HG03139 (cell line): ENCODE measurements around the gene USP2.

Experiments
- ATAC-seq: cut with Tn5 transposase; IDR thresholded peaks from one replicate; pipeline ENCODE4 v1.9.1; 2021; ENCODE audit not compliant: unreplicated experiment

Gene USP2

DNA sequence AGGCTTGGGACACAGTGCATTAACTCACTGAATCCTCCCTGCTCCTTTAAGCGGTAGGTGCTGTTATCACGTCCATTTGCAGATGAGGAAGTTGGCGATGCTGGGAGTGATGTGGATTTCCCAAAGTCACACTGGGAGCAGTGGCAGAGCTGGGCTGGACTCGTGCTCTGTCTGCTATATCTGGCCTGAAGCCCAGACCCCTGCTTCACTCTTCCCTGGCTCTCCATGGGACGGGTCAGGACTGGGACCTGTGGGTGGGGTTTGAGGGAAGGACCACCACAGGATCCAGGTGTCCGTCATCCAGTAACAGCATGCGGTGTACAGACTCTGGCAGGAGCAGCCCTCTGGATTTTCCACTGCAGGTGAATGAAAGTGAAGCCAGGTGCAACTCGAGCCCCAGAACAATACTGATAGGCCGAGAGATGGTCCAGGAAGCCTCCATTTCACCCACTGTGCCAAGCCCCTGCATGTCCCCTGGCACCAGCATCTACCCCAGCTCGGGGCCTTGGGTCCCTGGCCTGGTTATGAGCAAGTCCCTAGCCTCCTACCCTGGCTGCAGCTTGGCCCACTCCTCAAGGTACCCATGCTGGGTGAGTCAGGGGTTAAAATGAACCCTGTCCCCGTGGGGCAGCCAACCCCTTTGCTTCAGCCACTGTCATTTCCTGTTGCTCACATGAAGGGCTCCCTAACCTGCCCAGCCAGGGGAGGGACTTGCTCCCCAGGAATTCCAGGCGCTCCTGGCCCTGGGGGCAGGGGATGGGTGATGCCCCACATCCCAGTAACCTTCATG, 4.2 kb downstream of the USP2 start:
- ATAC-seq: no peak

DNA sequence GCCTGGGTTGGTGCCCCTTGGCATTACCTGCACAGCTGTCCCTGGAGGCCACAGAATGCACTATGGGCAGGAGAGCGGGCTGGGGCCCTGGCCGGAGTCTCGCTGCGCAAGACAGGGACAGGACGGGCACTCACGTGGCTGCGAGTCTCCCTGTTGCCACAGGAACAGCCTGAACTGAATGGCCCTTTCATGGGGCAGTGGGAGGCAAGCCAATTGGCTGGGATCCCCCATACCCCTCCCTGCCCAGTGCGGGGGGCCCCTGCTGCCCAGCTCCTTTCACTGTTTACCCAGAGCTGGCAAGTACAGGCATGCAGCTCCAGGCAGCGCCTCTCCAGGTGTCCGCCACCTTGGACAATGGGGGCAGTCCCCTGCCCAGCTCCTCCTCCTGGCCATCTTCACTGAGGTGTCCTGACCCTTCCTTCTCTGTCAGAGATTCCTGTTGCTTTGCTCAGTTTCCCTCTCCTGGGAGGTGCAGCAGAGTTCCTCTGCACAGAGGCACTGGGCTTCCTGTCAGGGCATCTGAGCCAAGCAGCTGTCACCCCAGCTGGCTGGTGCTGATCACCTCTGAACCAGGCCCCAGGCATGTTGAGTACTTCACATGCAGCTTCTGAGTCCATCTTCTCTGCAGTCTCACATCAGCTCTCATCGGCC, 5.2 kb downstream of the USP2 start:
- no peak for ATAC-seq

DNA sequence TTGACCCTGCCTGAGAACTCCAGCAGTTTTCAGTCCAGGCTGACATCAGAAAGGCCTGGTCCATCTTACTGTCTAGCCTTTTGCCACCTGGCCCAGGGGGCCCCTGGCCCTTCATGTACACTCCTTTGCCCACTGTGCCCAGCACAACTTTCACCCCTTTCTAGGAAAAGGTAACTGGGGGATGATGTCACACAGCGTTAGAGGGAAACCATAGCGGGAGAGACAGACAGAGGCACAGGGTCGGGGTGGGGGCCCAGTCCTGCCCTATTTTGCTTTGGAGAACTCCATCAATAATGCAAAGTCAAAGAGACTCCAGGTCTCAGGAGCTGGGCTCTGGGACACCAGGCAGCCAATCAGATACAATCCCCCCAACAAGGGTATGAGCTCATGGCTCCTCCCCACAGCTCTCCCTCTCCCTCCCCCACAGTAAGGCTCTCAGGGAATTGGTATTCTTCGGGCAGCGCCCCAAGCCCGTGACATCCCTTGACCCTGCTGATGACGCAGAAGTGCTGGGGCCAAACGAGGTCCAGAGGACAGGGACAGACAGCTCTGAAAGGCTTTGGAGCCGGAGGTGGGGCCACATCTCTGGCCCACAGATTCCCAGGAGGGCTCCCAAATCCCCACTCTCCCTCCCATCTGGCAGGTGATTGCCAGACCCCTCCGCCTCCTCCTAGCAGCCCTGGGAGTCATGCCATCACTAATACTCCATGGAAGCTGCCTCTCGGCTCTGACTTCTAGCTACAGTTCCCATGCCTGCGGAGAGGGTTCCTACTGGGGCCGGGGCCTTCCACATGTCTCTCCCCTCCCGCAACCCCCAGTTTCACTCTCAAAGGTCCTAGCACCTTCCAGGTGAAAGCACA, 5.9 kb downstream of the USP2 start:
- ATAC-seq: no peak

DNA sequence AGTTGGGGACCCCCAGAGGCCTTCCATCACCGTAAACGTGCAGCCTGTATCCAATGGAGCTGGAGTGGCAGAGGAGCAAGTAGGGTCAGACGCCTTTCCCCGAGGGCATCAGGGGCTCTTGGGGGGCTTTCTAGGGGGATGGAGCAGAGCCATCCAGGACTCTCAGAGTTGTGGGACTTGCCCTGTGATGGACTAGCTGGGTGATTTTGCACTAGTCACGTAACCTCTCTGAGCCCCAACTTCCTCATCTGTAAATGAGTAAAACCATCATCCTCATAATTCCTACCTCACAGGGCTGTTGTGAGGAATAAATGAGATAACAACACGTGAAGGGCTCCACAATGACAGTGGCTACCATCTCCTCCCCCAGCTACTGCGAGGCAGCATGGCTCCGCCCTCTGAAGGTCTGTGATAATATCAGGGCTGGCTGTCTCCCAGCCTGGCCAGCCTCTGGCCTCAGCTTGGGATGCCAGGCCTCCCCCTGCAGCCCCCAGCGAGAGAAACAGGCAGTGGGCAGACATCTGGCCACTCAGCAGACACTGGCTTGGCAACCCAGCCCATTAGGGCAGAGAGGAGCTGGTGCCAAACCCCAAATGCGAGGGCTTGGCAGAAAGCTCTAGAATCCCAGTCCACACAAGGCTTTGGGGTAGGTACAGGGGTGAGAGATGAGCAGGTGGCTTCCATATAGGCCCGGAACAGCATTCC, 6.7 kb downstream of the USP2 start:
- ATAC-seq: no peak

DNA sequence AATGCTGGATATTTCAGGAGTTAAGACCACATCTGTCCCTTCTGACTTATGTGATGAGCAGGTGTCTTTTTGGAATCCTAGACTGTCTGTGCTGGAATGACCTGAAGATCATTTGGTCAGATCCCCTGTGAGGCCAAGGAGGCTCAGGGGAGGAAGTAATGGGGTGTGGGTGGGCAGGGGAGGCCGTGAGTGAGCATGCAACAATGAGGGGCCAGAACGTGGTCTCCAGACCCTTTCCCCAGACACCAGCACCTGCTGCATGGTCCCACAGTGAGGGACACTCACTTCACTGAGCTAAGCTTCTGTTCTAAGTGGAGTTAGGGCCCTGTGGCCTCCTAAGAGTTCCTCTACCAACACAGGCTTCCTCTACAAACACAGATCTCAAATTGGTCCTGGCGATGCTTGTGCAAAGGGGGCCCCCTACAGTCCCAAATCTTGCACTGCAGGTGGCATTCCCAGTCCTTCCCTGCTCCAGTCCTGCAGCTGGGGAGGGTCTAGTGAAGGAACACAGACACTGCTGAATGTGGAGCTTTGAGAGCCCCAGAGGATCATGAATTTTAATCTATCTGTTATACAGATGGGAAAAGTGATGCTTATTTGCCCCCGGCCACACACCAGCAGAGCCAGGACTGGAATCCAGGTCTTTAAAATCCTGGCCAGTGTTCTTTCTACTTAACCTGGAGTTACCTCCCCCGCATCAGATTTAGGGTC, 7.4 kb downstream of the USP2 start:
- no peak for ATAC-seq

DNA sequence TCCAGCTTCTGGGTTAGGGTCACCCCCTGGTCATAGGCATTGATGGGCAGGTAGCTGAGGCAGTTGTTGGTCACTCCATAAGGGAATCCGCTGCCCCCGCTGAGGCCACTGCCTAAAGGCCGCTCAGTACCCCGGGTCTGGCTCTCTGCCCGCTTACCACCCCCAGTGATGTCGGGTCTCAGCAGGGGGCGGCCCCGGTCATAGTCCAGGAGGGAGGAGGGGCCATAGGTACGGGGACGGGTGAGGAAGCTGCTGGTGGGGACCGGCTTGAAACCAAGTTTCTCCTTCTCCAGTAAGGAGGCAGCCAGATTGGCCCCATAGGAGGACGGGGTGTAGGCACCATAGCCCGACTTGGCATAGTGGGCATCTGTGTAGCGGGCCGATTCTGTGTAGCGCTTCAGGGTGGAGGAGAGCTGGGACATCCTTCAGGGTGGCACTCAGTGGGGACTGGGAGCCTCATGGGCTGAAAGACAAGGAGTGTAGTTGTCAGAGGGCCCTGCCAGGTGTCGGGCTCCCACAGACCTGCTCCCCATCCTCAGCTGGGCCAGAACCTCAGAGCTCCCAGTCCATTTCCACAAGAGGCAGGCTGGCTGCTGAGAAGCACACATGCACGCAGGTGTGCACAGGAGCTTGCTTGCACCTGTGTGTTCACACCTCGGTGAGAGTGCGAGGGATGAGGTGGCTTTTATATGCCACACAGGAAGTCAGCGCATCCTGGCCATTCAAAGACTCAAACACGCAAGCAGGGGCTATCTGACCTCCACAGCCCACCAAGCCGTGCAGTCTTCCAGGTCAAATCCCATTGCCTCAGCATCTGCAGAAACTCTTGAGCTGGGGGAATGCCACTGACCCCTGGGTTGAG, 8.2 kb downstream of the USP2 start:
- ATAC-seq: no peak

DNA sequence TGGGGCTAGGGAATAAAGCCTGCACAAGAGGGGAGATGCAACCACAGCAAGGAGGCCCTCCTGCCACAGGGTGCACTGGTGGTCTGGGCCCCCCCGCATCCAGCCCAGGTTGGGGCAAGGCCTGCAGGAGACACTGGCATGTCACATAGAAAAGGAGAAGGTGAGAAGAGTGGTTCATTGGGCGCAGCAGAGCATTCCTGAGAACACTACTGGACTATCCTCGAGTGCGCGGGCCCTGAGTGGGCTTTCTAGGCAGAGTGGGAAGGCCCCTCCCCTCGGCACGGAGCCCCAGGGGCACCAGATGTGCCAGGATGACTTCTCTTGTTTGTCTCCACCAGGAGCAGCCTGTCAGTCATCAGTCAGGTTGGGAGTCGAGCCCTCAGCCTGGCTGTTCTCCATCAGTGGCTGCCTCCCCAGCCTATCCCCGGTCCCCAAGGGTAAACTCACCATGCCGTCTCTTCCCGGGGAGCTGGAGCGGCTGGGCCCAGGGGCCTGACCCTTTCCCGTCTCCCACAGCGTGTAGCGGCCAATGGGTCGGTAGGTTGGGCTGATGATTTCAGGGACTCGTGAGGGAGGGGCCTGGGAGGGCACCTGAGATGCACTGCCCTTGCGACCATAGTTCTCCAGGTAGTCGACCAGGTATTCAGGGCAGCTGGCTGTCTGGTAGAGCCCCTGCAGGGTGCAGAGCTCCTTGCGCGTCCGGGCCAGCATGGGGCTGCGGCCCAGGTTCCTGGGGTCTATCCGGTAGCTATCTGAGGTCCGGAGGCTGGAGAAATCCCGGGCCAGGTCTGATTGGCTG, 9.0 kb downstream of the USP2 start:
- no peak for ATAC-seq

DNA sequence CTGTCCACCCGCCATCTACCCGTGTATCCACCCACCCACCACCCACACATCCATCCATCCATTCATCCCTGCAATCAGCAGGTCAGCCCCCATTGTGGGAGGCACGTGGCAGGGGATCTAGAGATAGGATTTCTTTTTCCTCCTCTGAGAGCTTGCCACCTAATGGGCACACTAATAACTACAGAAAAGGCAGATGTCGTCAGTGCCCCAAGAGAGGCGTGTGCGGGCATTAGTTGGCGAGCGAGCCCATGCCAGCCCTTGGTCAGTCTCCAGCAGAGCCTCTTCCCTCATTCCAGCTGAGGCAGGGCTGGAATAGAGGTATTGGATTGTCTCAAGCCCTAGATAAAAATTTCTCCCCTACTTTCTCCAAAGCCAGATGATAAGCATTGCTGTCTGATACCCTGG, 9.7 kb downstream of the USP2 start:
- ATAC-seq: no peak

DNA sequence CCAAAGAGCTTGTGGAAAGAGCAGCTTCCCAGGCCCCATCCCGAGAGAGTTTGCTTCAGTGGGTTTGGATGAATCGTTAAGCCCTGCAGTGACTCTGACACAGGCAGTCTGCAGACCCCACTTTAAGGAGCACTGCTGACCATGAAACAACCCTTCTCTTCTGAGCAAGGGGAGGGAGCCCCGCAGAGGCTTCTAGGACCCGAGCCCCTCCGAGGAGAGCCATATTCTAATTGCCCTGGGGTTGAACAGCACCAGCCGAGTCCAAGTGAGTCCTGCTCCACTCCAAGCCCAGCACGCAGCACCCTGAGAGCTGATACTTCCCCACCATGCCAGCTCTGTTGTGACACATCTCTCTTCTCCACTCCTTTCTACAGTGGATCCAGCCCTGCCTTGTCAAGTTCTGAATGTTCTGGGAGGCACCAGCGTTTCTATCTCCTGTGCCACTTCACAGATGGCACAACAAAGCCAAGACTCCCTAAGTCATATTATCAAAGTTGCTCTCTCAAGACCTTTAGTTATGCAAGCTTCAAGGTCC, 10.4 kb downstream of the USP2 start:
- ATAC-seq: no peak

DNA sequence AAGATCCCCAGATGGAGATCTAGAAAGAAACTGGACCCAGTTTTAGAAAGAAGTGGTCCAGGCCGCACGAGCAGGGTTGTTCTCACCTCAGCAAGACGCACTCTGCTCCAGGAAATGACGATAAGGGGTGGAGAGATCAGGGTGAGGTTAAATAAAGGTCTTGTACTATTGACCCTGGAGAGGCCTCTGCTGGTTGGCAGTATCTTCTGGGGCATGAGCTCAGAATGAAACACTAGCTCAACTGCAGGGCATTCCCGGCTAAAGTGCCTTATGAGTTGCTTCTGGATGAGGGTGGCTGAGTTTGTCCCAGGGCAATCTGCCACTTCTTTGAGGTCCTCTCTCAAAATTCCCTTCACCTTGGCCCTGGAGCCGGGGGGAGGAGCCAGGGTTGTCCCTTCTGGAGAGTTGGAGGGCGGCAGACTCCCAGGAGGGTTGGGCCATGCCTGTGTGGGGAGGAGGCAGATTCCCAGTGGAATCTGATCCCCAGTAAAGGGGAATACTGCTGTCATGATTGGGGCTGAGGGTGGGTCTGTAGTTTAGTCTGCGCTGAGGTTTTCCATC, 10.9 kb downstream of the USP2 start:
- no peak for ATAC-seq

DNA sequence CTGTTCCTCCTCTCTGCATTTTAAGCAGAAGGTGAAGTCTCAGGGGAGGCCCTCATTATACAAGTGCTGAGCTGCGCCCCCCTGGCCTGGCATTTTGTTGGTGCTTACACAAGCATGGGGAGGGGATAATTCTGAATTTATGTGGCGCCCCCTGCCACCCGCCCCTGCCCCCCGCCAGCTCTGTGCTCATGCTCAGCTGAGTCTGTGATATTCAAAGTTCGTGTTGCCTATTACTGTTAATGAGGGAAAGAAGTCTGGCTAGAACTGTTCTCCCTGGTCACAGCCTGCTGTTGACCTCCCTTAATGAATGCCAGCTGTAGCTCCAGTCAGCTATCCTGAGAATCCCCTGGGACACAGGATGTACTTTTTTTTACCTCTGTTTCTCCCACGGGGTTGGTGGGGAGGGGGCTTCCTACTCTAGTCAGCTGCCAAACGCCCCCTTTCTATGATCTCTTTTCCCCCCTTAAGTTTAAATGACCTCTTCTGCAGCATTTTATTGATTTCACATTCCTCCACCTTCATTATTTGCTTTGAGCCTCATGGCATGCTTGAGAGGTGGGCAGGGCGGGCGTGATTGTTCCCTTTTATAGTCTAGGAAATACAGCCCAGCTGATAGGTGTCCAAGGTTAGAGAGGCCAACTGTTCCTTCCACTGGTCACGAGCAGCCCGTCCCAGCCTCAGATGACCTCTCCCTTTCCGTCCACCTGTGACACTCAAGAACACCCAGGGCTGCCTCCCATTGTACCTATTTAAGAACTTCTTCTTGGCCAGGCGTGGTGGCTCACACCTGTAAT, 12.2 kb downstream of the USP2 start:
- ATAC-seq: no peak

DNA sequence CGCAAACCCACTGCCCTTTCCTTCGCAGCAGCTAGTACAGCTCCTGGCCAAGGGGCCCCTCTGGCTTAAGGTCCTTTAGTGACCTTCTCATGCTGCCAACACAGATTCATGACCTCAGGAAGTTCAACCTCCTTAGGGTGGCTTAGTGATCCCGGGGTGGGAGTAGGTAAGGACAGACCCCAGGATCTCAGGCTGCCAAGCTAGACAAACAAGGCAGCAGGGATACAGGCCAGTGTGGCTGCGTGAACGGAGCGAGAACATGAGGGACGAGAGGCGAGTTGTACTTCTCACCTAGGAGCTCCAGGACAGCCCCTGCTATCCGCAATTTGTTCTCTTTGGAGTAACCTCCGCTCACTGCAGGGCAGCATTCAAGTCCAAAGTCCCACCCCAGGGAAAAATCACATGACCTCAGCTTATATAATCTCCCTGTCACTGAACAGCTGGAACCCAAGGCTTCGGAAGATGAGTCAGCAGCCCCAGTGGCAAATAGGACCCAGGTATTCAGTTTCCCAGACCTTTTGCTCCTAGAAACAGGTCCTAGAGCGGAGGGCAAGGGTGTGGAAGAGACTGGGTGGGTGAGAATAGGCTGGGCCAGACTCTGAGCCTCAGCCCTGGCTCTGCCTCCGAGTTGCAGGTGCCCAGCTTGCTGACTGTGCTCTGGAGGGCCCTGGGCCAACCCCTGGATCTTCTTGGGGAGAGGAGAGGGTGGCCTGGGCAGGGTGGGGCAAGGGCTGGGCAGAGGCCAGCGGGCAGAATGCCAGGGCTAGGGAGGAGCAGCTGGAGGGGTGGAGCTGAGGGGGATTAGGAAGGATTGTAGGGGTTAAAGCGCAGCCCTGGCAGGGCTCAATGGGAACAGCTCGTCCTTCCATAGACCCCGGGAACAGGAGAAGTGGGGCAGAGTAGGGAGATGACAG, 13.1 kb downstream of the USP2 start:
- ATAC-seq: no peak

DNA sequence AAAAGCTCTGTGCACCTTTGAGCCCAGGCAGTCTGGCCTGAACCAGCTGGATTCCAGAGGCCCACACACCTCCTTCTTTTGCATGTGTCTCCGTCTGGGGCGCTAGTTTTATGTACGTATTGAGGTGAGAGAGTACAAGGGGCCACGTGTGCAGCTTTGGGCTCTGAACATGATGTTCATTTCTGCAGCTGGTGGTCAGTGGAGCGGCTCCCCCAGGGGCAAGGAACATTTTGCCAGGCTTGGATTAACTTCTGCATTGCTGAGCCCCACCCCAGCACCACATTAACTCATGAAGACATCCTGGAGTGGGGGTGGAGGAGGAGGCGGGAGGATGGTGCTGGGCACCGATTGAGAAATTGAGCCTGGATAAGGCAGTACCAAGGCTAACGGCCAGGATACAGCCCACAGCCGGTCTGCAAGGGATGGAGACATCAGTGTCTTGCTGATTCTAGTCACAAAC, 13.8 kb downstream of the USP2 start:
- no peak for ATAC-seq

DNA sequence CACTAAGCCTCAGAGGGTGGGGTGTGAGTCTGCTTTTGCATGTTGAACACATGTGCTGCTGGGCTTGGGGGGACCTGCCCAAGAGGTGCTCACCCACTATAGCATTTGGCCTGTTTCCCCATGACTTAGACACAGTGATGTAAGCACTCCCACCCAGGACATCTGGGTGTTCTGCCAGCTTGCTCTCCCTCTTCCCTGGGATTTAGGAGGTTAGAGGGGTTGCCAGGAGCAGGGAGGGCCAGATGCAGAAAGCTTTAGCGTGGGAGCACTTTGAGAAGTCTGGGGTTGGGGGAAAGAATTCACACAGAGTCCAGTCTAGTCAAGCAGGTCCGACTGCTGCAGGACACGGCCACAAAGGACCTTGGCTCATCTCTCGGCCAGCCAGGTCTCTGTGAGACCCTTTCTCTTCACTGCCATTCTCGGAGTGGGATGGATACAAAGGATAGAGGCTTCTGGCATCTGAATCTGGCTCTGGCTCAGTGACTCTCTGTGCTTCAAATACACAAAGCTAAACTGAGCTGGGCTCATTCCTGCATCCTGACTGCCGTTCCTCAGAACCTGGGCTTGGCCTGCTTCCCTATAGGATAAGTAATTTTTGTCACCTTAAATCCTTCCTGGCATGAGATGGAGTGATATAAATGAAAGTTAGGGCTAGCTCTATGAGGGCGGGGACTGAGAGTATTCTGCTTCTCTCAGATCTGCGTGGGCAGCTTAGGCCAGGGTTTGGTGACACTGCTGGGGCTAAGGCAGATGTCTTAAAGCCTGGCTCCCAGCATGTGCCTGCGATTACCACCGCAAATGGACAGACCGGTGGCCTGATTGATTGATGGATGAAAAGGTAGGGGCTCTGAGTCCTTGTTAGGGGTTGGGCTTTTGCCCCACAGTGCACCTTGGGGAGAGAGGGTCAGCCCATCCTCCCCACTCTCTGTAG, 14.5 kb downstream of the USP2 start:
- no peak for ATAC-seq

DNA sequence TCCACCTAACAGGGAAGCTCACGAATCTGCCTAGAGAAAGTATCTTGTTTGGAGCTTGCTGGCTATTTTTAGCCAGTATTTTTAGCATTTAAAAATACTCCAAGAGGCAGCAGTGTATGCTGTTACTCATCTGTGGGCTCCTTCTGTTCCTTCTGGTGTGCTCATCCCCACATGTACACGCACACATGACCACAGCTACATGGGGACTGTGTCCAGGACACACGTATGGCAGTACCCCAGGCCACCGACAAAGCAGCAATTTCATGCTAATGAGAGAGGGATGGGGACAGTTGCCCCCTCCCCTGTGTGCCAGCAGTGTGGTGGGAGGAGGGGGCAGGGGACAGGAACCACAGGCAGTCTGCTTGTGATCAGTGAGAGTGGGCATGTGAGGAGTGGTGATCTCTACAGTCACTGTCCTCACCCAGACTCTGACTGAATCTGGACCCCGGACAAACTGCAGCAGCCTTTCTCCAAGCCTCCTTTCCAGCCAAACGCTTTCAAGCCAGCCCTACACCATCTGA, 16.4 kb downstream of the USP2 start:
- ATAC-seq: no peak
